ENCODE measurements around the gene ZNF460.

GRCh38 chr19:57290970-57291369, 10.7 kb downstream of the ZNF460 start:
- no peak for TF ChIP-seq MLX (CRISPR knock-in tag; IDR thresholded peaks at IDR 0.05)
- TF ChIP-seq, protein P1, sequence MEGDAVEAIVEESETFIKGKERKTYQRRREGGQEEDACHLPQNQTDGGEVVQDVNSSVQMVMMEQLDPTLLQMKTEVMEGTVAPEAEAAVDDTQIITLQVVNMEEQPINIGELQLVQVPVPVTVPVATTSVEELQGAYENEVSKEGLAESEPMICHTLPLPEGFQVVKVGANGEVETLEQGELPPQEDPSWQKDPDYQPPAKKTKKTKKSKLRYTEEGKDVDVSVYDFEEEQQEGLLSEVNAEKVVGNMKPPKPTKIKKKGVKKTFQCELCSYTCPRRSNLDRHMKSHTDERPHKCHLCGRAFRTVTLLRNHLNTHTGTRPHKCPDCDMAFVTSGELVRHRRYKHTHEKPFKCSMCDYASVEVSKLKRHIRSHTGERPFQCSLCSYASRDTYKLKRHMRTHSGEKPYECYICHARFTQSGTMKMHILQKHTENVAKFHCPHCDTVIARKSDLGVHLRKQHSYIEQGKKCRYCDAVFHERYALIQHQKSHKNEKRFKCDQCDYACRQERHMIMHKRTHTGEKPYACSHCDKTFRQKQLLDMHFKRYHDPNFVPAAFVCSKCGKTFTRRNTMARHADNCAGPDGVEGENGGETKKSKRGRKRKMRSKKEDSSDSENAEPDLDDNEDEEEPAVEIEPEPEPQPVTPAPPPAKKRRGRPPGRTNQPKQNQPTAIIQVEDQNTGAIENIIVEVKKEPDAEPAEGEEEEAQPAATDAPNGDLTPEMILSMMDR (IDR thresholded peaks at IDR 0.05), result no peak
- TF ChIP-seq HMGA2 (CRISPR knock-in tag; IDR thresholded peaks at IDR 0.05), result no peak
- no peak for TF ChIP-seq RELA (CRISPR knock-in tag; IDR thresholded peaks at IDR 0.05; ENCODE audit: borderline replicate concordance)
- TF ChIP-seq ZNF396 (CRISPR knock-in tag; IDR thresholded peaks at IDR 0.05; ENCODE audit: borderline replicate concordance), result no peak
- TF ChIP-seq, protein P2, sequence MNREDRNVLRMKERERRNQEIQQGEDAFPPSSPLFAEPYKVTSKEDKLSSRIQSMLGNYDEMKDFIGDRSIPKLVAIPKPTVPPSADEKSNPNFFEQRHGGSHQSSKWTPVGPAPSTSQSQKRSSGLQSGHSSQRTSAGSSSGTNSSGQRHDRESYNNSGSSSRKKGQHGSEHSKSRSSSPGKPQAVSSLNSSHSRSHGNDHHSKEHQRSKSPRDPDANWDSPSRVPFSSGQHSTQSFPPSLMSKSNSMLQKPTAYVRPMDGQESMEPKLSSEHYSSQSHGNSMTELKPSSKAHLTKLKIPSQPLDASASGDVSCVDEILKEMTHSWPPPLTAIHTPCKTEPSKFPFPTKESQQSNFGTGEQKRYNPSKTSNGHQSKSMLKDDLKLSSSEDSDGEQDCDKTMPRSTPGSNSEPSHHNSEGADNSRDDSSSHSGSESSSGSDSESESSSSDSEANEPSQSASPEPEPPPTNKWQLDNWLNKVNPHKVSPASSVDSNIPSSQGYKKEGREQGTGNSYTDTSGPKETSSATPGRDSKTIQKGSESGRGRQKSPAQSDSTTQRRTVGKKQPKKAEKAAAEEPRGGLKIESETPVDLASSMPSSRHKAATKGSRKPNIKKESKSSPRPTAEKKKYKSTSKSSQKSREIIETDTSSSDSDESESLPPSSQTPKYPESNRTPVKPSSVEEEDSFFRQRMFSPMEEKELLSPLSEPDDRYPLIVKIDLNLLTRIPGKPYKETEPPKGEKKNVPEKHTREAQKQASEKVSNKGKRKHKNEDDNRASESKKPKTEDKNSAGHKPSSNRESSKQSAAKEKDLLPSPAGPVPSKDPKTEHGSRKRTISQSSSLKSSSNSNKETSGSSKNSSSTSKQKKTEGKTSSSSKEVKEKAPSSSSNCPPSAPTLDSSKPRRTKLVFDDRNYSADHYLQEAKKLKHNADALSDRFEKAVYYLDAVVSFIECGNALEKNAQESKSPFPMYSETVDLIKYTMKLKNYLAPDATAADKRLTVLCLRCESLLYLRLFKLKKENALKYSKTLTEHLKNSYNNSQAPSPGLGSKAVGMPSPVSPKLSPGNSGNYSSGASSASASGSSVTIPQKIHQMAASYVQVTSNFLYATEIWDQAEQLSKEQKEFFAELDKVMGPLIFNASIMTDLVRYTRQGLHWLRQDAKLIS (CRISPR knock-in tag; IDR thresholded peaks at IDR 0.05; ENCODE audit: borderline replicate concordance), result no peak
- no peak for TF ChIP-seq USF1 (CRISPR knock-in tag; IDR thresholded peaks at IDR 0.05)
- no peak for TF ChIP-seq ZNF232 (CRISPR knock-in tag; IDR thresholded peaks at IDR 0.05)
- TF ChIP-seq NFE2L1 (CRISPR knock-in tag; IDR thresholded peaks at IDR 0.05), result no peak
- no peak for TF ChIP-seq FOXK1 (CRISPR knock-in tag; IDR thresholded peaks at IDR 0.05)
- TF ChIP-seq, protein P3, sequence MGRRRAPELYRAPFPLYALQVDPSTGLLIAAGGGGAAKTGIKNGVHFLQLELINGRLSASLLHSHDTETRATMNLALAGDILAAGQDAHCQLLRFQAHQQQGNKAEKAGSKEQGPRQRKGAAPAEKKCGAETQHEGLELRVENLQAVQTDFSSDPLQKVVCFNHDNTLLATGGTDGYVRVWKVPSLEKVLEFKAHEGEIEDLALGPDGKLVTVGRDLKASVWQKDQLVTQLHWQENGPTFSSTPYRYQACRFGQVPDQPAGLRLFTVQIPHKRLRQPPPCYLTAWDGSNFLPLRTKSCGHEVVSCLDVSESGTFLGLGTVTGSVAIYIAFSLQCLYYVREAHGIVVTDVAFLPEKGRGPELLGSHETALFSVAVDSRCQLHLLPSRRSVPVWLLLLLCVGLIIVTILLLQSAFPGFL (CRISPR knock-in tag; IDR thresholded peaks at IDR 0.05; ENCODE audit: borderline replicate concordance), result no peak

Data from WTC11 (cell line).